Measurements from ENCODE around the gene NUDCD3.

NUDCD3 gene

GRCh38 chr7:44384586-44385433, 105.6 kb downstream of the NUDCD3 start:
- Histone ChIP-seq H3K4me3 (ENCODE audit: low read length) (no peak overlapping the region), H3K9me2 (replicated peaks; ENCODE audit: insufficient read depth, low read length) (no peaks in the 10 kb centered on the region), H3K36me3 (replicated peaks; ENCODE audit: insufficient read depth, low read length) (no peaks in the 10 kb centered on the region), H2AFZ (ENCODE audit: low read length) (no peak overlapping the region), H3K9me3 (replicated peaks; ENCODE audit: insufficient read depth, low read length) (no peaks in the 10 kb centered on the region), H3K79me2 (ENCODE audit: low read length) (no peaks in the 10 kb centered on the region), H3K4me1 (ENCODE audit: low read length) (no peaks in the 10 kb centered on the region), H3K9ac (ENCODE audit: low read length) (no peak overlapping the region), H3K4me2 (ENCODE audit: low read depth, low read length) (no peak overlapping the region), H4K20me1 (ENCODE audit: insufficient read depth, low read length) (no peaks in the 10 kb centered on the region), H3K27ac (ENCODE audit: low read length) (no peak overlapping the region), H3K27me3 (replicated peaks; ENCODE audit: insufficient read depth, low read length) (no peaks in the 10 kb centered on the region), H3F3A (ENCODE audit: insufficient read depth, low read length) (no peaks in the 10 kb centered on the region)
- TF ChIP-seq CTCF (IDR thresholded peaks at IDR 0.05; ENCODE audit: low read length), result no peak
- no peak for DNase-seq

- Histone ChIP-seq H3K9me3 (replicated peaks; ENCODE audit: insufficient read depth, low read length) (no peaks in the 10 kb centered on the region), H4K20me1 (ENCODE audit: insufficient read depth, low read length) (no peaks in the 10 kb centered on the region), H3K36me3 (replicated peaks; ENCODE audit: insufficient read depth, low read length) (no peaks in the 10 kb centered on the region), H3K27me3 (replicated peaks; ENCODE audit: insufficient read depth, low read length) (no peaks in the 10 kb centered on the region), H3K27ac (ENCODE audit: low read length) (no peak overlapping the region), H3K4me2 (ENCODE audit: low read depth, low read length) (no peak overlapping the region), H3K4me1 (ENCODE audit: low read length) (no peaks in the 10 kb centered on the region), H3K4me3 (ENCODE audit: low read length) (no peak overlapping the region), H3K9ac (ENCODE audit: low read length) (no peak overlapping the region), H3K79me2 (ENCODE audit: low read length) (no peaks in the 10 kb centered on the region), H3K9me2 (replicated peaks; ENCODE audit: insufficient read depth, low read length) (no peaks in the 10 kb centered on the region), H3F3A (ENCODE audit: insufficient read depth, low read length) (no peaks in the 10 kb centered on the region), H2AFZ (ENCODE audit: low read length) (no peak overlapping the region)
- TF ChIP-seq EZH2 (optimal IDR thresholded peaks at IDR 0.05; ENCODE audit: low read depth, low read length) (no peak), CTCF (IDR thresholded peaks at IDR 0.05; ENCODE audit: low read length) (no peak), EZH2phosphoT487 (IDR thresholded peaks at IDR 0.05; ENCODE audit: low read length) (no peak)
- DNase-seq, result no peak
Measured at GRCh38 chr7:44383566-44383965, 106.9 kb downstream of the NUDCD3 start.

- Histone ChIP-seq H3K27me3 (replicated peaks; ENCODE audit: insufficient read depth, low read length) (no peaks in the 10 kb centered on the region), H3K9me2 (replicated peaks; ENCODE audit: insufficient read depth, low read length) (no peaks in the 10 kb centered on the region), H3K9ac (ENCODE audit: low read length) (no peak overlapping the region), H3F3A (ENCODE audit: insufficient read depth, low read length) (no peaks in the 10 kb centered on the region), H3K9me3 (replicated peaks; ENCODE audit: insufficient read depth, low read length) (no peaks in the 10 kb centered on the region), H3K79me2 (ENCODE audit: low read length) (no peaks in the 10 kb centered on the region), H3K4me2 (ENCODE audit: low read depth, low read length) (no peak overlapping the region), H3K4me1 (ENCODE audit: low read length) (no peaks in the 10 kb centered on the region), H3K27ac (ENCODE audit: low read length) (no peak overlapping the region), H3K36me3 (replicated peaks; ENCODE audit: insufficient read depth, low read length) (no peaks in the 10 kb centered on the region), H3K4me3 (ENCODE audit: low read length) (no peak overlapping the region), H4K20me1 (ENCODE audit: insufficient read depth, low read length) (no peaks in the 10 kb centered on the region), H2AFZ (ENCODE audit: low read length) (no peak overlapping the region)
- TF ChIP-seq CTCF (IDR thresholded peaks at IDR 0.05; ENCODE audit: low read length), result no peak
- TF ChIP-seq EZH2phosphoT487 (IDR thresholded peaks at IDR 0.05; ENCODE audit: low read length), result no peak
- no peak for TF ChIP-seq EZH2 (optimal IDR thresholded peaks at IDR 0.05; ENCODE audit: low read depth, low read length)
- no peak for DNase-seq
Measured at GRCh38 chr7:44382459-44383265, 107.8 kb downstream of the NUDCD3 start.

All from MM.1S (cell line).